Fibroblast of lung (primary cell): Measurements from ENCODE around the gene CCDC183.

Source experiments
- EZH2 ChIP-seq: IDR thresholded peaks from 2 replicates; pipeline ENCODE4 v1.5.1; 2012; ENCODE audit warnings: low read length, control low read depth, mild to moderate bottlenecking; ENCODE audit errors: missing control alignments
- TF ChIP-seq, protein P1 (sequence below), 2 donors: IDR thresholded peaks in 1 of 2; conservative IDR thresholded peaks in 1 of 2; 1 replicate in 1 of 2; 2 replicates in 1 of 2; pipeline ENCODE4 v1.5.1; 2011 to 2012; ENCODE audit warnings: low read length in 2 of 2, control low read depth in 1 of 2, inconsistent platforms in 1 of 2, low read depth in 1 of 2, mild to moderate bottlenecking in 1 of 2

DNA sequence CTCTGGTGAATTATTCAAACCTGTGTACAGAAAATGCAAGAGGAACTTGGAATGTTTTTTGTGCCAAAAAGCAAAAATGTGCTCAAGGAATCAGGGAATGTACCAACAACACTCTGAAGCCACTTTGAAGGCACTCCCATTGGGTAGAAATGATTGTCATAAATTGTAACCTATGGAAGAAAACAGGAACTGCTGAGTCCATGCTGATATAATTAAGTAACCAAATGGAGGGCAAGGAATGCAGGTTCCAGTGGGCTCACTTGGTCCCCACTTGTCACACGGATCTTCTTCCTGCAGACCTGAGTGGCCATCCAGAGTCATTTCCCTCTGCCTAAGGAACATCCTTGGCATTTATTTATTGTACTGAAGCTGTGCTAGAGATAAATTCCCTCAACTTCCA is 44.9 kb upstream of the CCDC183 start:
- TF ChIP-seq, protein P1, sequence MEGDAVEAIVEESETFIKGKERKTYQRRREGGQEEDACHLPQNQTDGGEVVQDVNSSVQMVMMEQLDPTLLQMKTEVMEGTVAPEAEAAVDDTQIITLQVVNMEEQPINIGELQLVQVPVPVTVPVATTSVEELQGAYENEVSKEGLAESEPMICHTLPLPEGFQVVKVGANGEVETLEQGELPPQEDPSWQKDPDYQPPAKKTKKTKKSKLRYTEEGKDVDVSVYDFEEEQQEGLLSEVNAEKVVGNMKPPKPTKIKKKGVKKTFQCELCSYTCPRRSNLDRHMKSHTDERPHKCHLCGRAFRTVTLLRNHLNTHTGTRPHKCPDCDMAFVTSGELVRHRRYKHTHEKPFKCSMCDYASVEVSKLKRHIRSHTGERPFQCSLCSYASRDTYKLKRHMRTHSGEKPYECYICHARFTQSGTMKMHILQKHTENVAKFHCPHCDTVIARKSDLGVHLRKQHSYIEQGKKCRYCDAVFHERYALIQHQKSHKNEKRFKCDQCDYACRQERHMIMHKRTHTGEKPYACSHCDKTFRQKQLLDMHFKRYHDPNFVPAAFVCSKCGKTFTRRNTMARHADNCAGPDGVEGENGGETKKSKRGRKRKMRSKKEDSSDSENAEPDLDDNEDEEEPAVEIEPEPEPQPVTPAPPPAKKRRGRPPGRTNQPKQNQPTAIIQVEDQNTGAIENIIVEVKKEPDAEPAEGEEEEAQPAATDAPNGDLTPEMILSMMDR (conservative IDR thresholded peaks at IDR 0.05 in 1 of 2, IDR thresholded peaks at IDR 0.05 in 1 of 2; ENCODE audit: low read depth in 1 of 2, low read length in 2 of 2) = no peak
- no peak for TF ChIP-seq EZH2
